Activated CD8-positive, alpha-beta T cell treated with anti-CD3 and anti-CD28 coated beads for 36 hours (primary cell): Measurements from ENCODE around the gene IVD. TPM values are rescaled to one million over a fixed set of nuclear protein-coding genes. Genes with fewer than 3 reads are reported as not detected.
A peak's percentile ranks its signal among the peaks of the same experiment; 100 is the strongest.

Source experiments
- ATAC-seq: fragments of 200-7000 bp; cut with Tn5 transposase; one replicate; pipeline ENCODE4 v1.10.0; 2021; ENCODE audit warnings: mild to moderate bottlenecking, moderate library complexity
- CTCF ChIA-PET: fragments of 350-600 bp; sonication (Branson Sonifier 250); formaldehyde crosslinking; loops from one replicate; lab custom pipeline; 2021; ENCODE audit warnings: antibody characterized with exemption; lab: Charles Lee
- POLR2A ChIA-PET: fragments of 350-600 bp; sonication (Branson Sonifier 250); formaldehyde crosslinking; loops from one replicate; lab custom pipeline; 2021; ENCODE audit warnings: antibody characterized with exemption; lab: Charles Lee
- DNase-seq: peaks from one replicate; pipeline ENCODE4 v3.0.0-alpha.2; 2020
- H3K27ac Mint-ChIP-seq: one replicate; pipeline ENCODE4 v1.8.0; 2021; ENCODE audit warnings: mild to moderate bottlenecking, mixed read lengths
- H3K27me3 Mint-ChIP-seq: one replicate; pipeline ENCODE4 v1.8.0; 2021; ENCODE audit warnings: mixed read lengths
- H3K36me3 Mint-ChIP-seq: one replicate; pipeline ENCODE4 v1.8.0; 2021; ENCODE audit warnings: low read depth, mixed read lengths
- H3K4me1 Mint-ChIP-seq: one replicate; pipeline ENCODE4 v1.8.0; 2021; ENCODE audit warnings: low read depth, mixed read lengths
- H3K4me3 Mint-ChIP-seq: one replicate; pipeline ENCODE4 v1.8.0; 2021; ENCODE audit warnings: mild to moderate bottlenecking, moderate library complexity, mixed read lengths
- H3K9me3 Mint-ChIP-seq: one replicate; pipeline ENCODE4 v1.8.0; 2021; ENCODE audit warnings: mixed read lengths
- CTCF ChIP-seq: fragments of 200-600 bp; IDR thresholded peaks from one replicate; pipeline ENCODE4 v1.8.0; 2022; ENCODE audit warnings: antibody characterized with exemption, mild to moderate bottlenecking
- intact Hi-C: fragments of 100-400 bp; cut with micrococcal nuclease; formaldehyde crosslinking; loops from one replicate; pipeline ENCODE4 v1.10.0; 2022
- total RNA-seq, 2 experiments: library from RNA; stranded (reverse); gene quantifications; one replicate each; pipeline ENCODE4 v1.2.3, GENCODE V29; 2021

Gene IVD
- total RNA-seq, 2 experiments from 2014 or later = 56.9 to 65.0 TPM

GRCh38 chr15:40454904-40455391 lies 49.4 kb downstream of the IVD start:
- no peaks in the 10 kb centered on the region for H3K36me3 Mint-ChIP-seq
- H3K4me3 Mint-ChIP-seq = no peak overlapping the region
- ATAC-seq (peak; percentile 34), DNase-seq (peak; percentile 49)
- ChIA-PET POLR2A (interaction anchor here (1.3 to 6.7 kb wide), 2 partner anchors 13 to 15 kb away, joined by 8 to 55 read pairs; partner anchors contain the start of genes BAHD1 and CHST14), CTCF (interaction anchor here (0.7 to 1.5 kb wide), 8 partner anchors 10 to 176 kb away, joined by 3 to 7 read pairs (median 4); no protein-coding TSS in a partner anchor)
- TF ChIP-seq CTCF = no peak
- H3K9me3 Mint-ChIP-seq = no peaks in the 10 kb centered on the region
- intact Hi-C loops = loop anchor here (5.0 kb wide), 1 partner anchor 37 kb away; no protein-coding TSS in a partner anchor
- peak overlapping the region; percentile 81 for H3K27ac Mint-ChIP-seq
- H3K27me3 Mint-ChIP-seq = no peaks in the 10 kb centered on the region
- H3K4me1 Mint-ChIP-seq = peaks cover 70% of the 10 kb centered on the region

- ATAC-seq (no peak), DNase-seq (no peak)
- TF ChIP-seq CTCF = no peak
- no peaks in the 10 kb centered on the region for H3K9me3 Mint-ChIP-seq
- no peaks in the 10 kb centered on the region for H3K27me3 Mint-ChIP-seq
- ChIA-PET CTCF (interaction anchor here (1.5 to 2.1 kb wide), 3 partner anchors 14 to 51 kb away, joined by 4 to 11 read pairs (median 9); no protein-coding TSS in a partner anchor), POLR2A (interaction anchor here (1.2 to 2.3 kb wide), 3 partner anchors 14 to 36 kb away, joined by 3 to 15 read pairs (median 3); no protein-coding TSS in a partner anchor)
- H3K4me3 Mint-ChIP-seq = no peak overlapping the region
- H3K4me1 Mint-ChIP-seq = peaks cover 61% of the 10 kb centered on the region
- intact Hi-C loops = no loop called here
- H3K27ac Mint-ChIP-seq = no peak overlapping the region
- no peaks in the 10 kb centered on the region for H3K36me3 Mint-ChIP-seq
Measured at GRCh38 chr15:40456299-40456712, 50.7 kb downstream of the IVD start.

GRCh38 chr15:40456738-40457137 lies 51.1 kb downstream of the IVD start:
- Mint-ChIP-seq H3K9me3 (no peaks in the 10 kb centered on the region), H3K36me3 (no peaks in the 10 kb centered on the region), H3K4me3 (no peak overlapping the region), H3K4me1 (peaks cover 56% of the 10 kb centered on the region), H3K27me3 (no peaks in the 10 kb centered on the region), H3K27ac (peak overlapping the region; percentile 63)
- intact Hi-C loops = no loop called here
- peak; percentile 43 for DNase-seq
- ChIA-PET POLR2A (interaction anchor here (0.8 to 2.3 kb wide), 4 partner anchors 9 to 35 kb away, joined by 3 to 15 read pairs (median 4); no protein-coding TSS in a partner anchor), CTCF (interaction anchor here (1.5 to 2.1 kb wide), 3 partner anchors 14 to 50 kb away, joined by 4 to 11 read pairs (median 9); no protein-coding TSS in a partner anchor)
- no peak for TF ChIP-seq CTCF
- peak; percentile 27 for ATAC-seq

DNA sequence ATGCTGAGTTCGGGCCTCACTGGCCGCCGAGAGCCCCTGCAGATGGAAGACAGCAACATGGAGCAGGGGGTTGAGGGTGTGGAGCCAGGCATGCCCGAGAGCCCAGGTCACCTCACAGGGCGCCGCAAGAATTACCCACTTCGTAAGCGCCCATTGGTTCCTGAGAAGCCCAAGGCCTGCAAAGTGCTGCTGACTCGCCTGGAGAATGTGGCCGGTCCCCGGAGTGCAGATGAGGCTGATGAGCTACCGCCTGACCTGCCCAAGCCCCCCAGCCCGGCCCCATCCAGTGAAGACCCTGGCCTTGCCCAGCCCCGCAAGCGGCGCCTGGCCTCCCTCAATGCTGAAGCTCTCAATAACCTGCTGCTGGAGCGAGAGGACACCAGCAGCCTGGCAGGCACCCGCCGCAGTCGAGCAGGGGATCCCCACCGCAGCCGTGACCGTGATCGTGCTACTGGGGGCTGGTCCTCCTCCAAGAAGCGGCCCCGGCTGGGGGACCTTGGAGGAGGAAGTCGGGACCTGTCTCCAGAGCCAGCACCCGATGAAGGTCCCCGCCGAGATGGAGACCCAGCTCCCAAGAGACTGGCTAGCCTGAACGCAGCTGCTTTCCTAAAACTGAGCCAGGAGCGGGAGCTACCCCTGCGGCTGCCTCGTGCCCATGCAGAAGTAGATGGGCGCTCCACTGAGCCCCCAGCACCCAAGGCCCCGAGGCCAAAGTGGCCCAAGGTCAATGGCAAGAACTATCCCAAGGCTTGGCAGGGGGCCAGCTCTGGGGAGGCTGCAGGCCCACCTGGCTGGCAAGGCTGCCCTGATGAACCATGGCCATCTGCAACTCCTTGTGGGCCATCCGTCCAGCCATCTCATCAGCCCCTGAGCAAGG lies 53.1 kb downstream of the IVD start:
- ATAC-seq = no peak
- peaks cover 36% of the 10 kb centered on the region for H3K4me1 Mint-ChIP-seq
- DNase-seq = no peak
- H3K9me3 Mint-ChIP-seq = no peaks in the 10 kb centered on the region
- H3K27me3 Mint-ChIP-seq = no peaks in the 10 kb centered on the region
- TF ChIP-seq CTCF = no peak
- POLR2A ChIA-PET = interaction anchor here (1.0 to 2.3 kb wide), 4 partner anchors 10 to 66 kb away, joined by 3 to 15 read pairs (median 6); no protein-coding TSS in a partner anchor
- H3K36me3 Mint-ChIP-seq = no peaks in the 10 kb centered on the region
- intact Hi-C loops = no loop called here
- H3K27ac Mint-ChIP-seq = no peak overlapping the region
- CTCF ChIA-PET = interaction anchor here (1.1 to 1.4 kb wide), 2 partner anchors 115 to 118 kb away, joined by 3 to 4 read pairs; partner anchors contain the start of gene CCDC9B
- H3K4me3 Mint-ChIP-seq = no peak overlapping the region
